HepG2 (cell line): ENCODE results near the gene FXYD5. TPM values are rescaled to one million over a fixed set of nuclear protein-coding genes. Genes with fewer than 3 reads are reported as not detected.

ENCODE experiments used
- ESRRA ChIP-seq: sonication (generic); formaldehyde crosslinking; IDR thresholded peaks from 2 replicates; pipeline ENCODE4 v1.5.1; 2020; ENCODE audit warnings: mild to moderate bottlenecking, low read depth, missing genetic modification reagents
- GLI4 ChIP-seq: sonication (generic); formaldehyde crosslinking; IDR thresholded peaks from 2 replicates; pipeline ENCODE4 v1.5.1; 2020; ENCODE audit warnings: missing genetic modification reagents, mild to moderate bottlenecking, moderate library complexity, borderline replicate concordance
- HOMEZ ChIP-seq: IDR thresholded peaks from 2 replicates; pipeline ENCODE4 v1.6.1; 2016; ENCODE audit warnings: low read depth
- HOXA7 ChIP-seq: sonication (generic); formaldehyde crosslinking; IDR thresholded peaks from 2 replicates; pipeline ENCODE4 v1.8.1; 2022; ENCODE audit warnings: mild to moderate bottlenecking, missing genetic modification reagents, moderate library complexity
- IRF9 ChIP-seq: sonication (generic); formaldehyde crosslinking; IDR thresholded peaks from 2 replicates; pipeline ENCODE4 v1.8.0; 2022; ENCODE audit warnings: missing genetic modification reagents, mild to moderate bottlenecking, borderline replicate concordance
- MXI1 ChIP-seq: IDR thresholded peaks from 3 replicates; pipeline ENCODE4 v1.6.1; 2012; ENCODE audit warnings: low read depth, low read length, inconsistent platforms, borderline replicate concordance
- POLR2A ChIP-seq, 2 experiments: IDR thresholded peaks; 2 replicates each; pipeline ENCODE4 v1.6.1; 2011; ENCODE audit warnings: low read depth in 2 of 2, low read length in 2 of 2, mild to moderate bottlenecking in 1 of 2, moderate library complexity in 1 of 2; ENCODE audit not compliant: insufficient read depth in 1 of 2
- RBM22 ChIP-seq: fragments of 200-400 bp; formaldehyde crosslinking; optimal IDR thresholded peaks from 2 replicates; pipeline ENCODE3; 2017; ENCODE audit warnings: mild to moderate bottlenecking, low read length, moderate library complexity
- SALL2 ChIP-seq: sonication (generic); formaldehyde crosslinking; IDR thresholded peaks from 2 replicates; pipeline ENCODE4 v1.8.1; 2023; ENCODE audit warnings: mild to moderate bottlenecking, missing genetic modification reagents, inconsistent platforms
- SMAD1 ChIP-seq: sonication (generic); formaldehyde crosslinking; IDR thresholded peaks from 2 replicates; pipeline ENCODE4 v1.4.0; 2020; ENCODE audit warnings: missing genetic modification reagents, low read depth, mild to moderate bottlenecking, borderline replicate concordance
- TBX2 ChIP-seq: sonication (generic); formaldehyde crosslinking; IDR thresholded peaks from 2 replicates; pipeline ENCODE4 v1.5.0; 2020; ENCODE audit warnings: missing genetic modification reagents, mild to moderate bottlenecking, borderline replicate concordance
- ZBTB10 ChIP-seq: sonication (generic); formaldehyde crosslinking; IDR thresholded peaks from 2 replicates; pipeline ENCODE4 v1.4.0; 2020; ENCODE audit warnings: missing genetic modification reagents, borderline replicate concordance
- ZC3H4 ChIP-seq: sonication (generic); formaldehyde crosslinking; IDR thresholded peaks from 2 replicates; pipeline ENCODE4 v1.4.0; 2020; ENCODE audit warnings: missing genetic modification reagents, borderline replicate concordance
- ZFX ChIP-seq: sonication (generic); formaldehyde crosslinking; IDR thresholded peaks from 2 replicates; pipeline ENCODE4 v1.4.0; 2020; ENCODE audit warnings: mild to moderate bottlenecking, low read depth, missing genetic modification reagents, moderate library complexity
- ZNF382 ChIP-seq: sonication (generic); formaldehyde crosslinking; IDR thresholded peaks from 2 replicates; pipeline ENCODE4 v1.5.0; 2020; ENCODE audit warnings: missing genetic modification reagents, mild to moderate bottlenecking, borderline replicate concordance
- ZNF557 ChIP-seq: sonication (generic); formaldehyde crosslinking; IDR thresholded peaks from 2 replicates; pipeline ENCODE4 v1.4.0; 2020; ENCODE audit warnings: missing genetic modification reagents
- ZNF639 ChIP-seq: conservative IDR thresholded peaks from 2 replicates; pipeline ENCODE4 v1.6.1; 2018; ENCODE audit warnings: missing genetic modification reagents
- ZNF770 ChIP-seq: sonication (generic); formaldehyde crosslinking; IDR thresholded peaks from 2 replicates; pipeline ENCODE4 v1.5.0; 2020; ENCODE audit warnings: mild to moderate bottlenecking, missing genetic modification reagents
- ZSCAN29 ChIP-seq: sonication (generic); formaldehyde crosslinking; conservative IDR thresholded peaks from 2 replicates; pipeline ENCODE4 v1.4.0; 2020; ENCODE audit warnings: mild to moderate bottlenecking, missing genetic modification reagents
- ZSCAN31 ChIP-seq: sonication (generic); formaldehyde crosslinking; IDR thresholded peaks from 2 replicates; pipeline ENCODE4 v1.5.0; 2020; ENCODE audit warnings: low read depth, mild to moderate bottlenecking, missing genetic modification reagents
- polyA plus RNA-seq, 8 experiments: library from polyadenylated mRNA; depleted of rRNA in 3 of 8; stranded (reverse) in 7 of 8; unstranded in 1 of 8; fragments of >200 nt; fragmentation: Illumina TruSeq in 4 of 8; extraction: Trizol in 4 of 8; gene quantifications; 2 replicates each; pipeline versions ENCODE4 v1.2.1 to v1.2.3, GENCODE V29; 2011 to 2016; ENCODE audit warnings: low read depth in 4 of 8, missing spikeins in 1 of 8, mixed read lengths in 1 of 8; ENCODE audit not compliant: insufficient read depth in 1 of 8
- total RNA-seq, 5 experiments: library from RNA; depleted of rRNA; stranded (reverse); fragments of >200 nt; fragmentation: Illumina TruSeq; extraction: Trizol; gene quantifications; 2 replicates each; pipeline ENCODE4 v1.2.3, GENCODE V29; 2016; ENCODE audit warnings: low read depth in 1 of 5

FXYD5 gene
- total and polyA plus RNA-seq, 2 of the 13 experiments (the other 11 are each of a cell fraction or from before 2014, with no cell fraction given) = 0.65 TPM; not detected in 1

GRCh38 chr19:35136977-35137702 lies 17.4 kb upstream of the FXYD5 start (continued):
- TF ChIP-seq HOMEZ (no peak), POLR2A (IDR thresholded peaks at IDR 0.05; ENCODE audit: insufficient read depth in 1 of 2, low read depth in 2 of 2, low read length in 2 of 2) (peak in 1 of 2 experiments; percentile 28; a peak in 1 of 4 replicates), ZFX (CRISPR knock-in tag) (peak; percentile 47; the same call in 1 of the 2 replicates), RBM22 (no peak), ZC3H4 (no peak), ZSCAN29 (CRISPR knock-in tag) (no peak), ZSCAN31 (CRISPR knock-in tag) (no peak), IRF9 (0 out of 2 replicates have a peak, but pooled peaks have one; percentile 66), ZNF639 (no peak), ESRRA (CRISPR knock-in tag) (peak; percentile 57; the same call in 1 of the 2 replicates), HOXA7 (CRISPR knock-in tag) (no peak), ZNF770 (CRISPR knock-in tag) (no peak), MXI1 (peak; percentile 42; the same call in 1 of the 3 replicates), TBX2 (peak; percentile 81), ZNF557 (CRISPR knock-in tag) (no peak), ZNF382 (CRISPR knock-in tag) (no peak), ZBTB10 (CRISPR knock-in tag) (no peak), SMAD1 (CRISPR knock-in tag) (no peak), SALL2 (CRISPR knock-in tag) (no peak), GLI4 (CRISPR knock-in tag) (no peak)
